Mesenchymal stem cell (in vitro differentiated cells and primary cell): Measurements from ENCODE around the gene BAIAP3.

ENCODE experiments used
- DNase-seq: peaks from one replicate; pipeline ENCODE4 v3.0.0-alpha.2; 2013
- H2AFZ ChIP-seq: one replicate; pipeline ENCODE4 v1.6.1; 2013; ENCODE audit warnings: low read depth, mild to moderate bottlenecking, control low read depth, inconsistent platforms, low read length, moderate library complexity
- H2AK5ac ChIP-seq: 2 replicates; pipeline ENCODE4 v1.6.1; 2013; ENCODE audit warnings: low read length, moderate library complexity, mild to moderate bottlenecking, inconsistent platforms; ENCODE audit not compliant: severe bottlenecking
- H2BK120ac ChIP-seq: one replicate; pipeline ENCODE4 v1.6.1; 2013; ENCODE audit warnings: low read depth, mild to moderate bottlenecking, inconsistent platforms, low read length, moderate library complexity
- H2BK12ac ChIP-seq, 2 experiments: one replicate each; pipeline ENCODE4 v1.6.1; 2013; ENCODE audit warnings: inconsistent platforms in 2 of 2, low read length in 2 of 2, mild to moderate bottlenecking in 2 of 2, moderate library complexity in 2 of 2, control low read depth in 1 of 2
- H2BK15ac ChIP-seq: one replicate; pipeline ENCODE4 v1.6.1; 2013; ENCODE audit warnings: mild to moderate bottlenecking, low read depth, inconsistent platforms; ENCODE audit not compliant: poor library complexity, severe bottlenecking
- H2BK5ac ChIP-seq: 2 replicates; pipeline ENCODE4 v1.6.1; 2013; ENCODE audit warnings: low read depth, mild to moderate bottlenecking, low read length, control low read depth, inconsistent platforms; ENCODE audit not compliant: poor library complexity, severe bottlenecking
- H3K14ac ChIP-seq, 2 experiments: one replicate each; pipeline ENCODE4 v1.6.1; 2013; ENCODE audit warnings: inconsistent platforms in 2 of 2, low read length in 2 of 2, control low read depth in 1 of 2, mild to moderate bottlenecking in 1 of 2, moderate library complexity in 1 of 2
- H3K18ac ChIP-seq, 2 experiments: one replicate each; pipeline ENCODE4 v1.6.1; 2013; ENCODE audit warnings: inconsistent platforms in 2 of 2, low read length in 2 of 2, control low read depth in 1 of 2, low read depth in 1 of 2, mild to moderate bottlenecking in 1 of 2
- H3K23ac ChIP-seq, 2 experiments: one replicate each; pipeline ENCODE4 v1.6.1; 2013; ENCODE audit warnings: inconsistent platforms in 2 of 2, low read length in 2 of 2, mild to moderate bottlenecking in 2 of 2, moderate library complexity in 2 of 2, control low read depth in 1 of 2
- H3K27ac ChIP-seq: 2 replicates; pipeline ENCODE4 v1.5.1; 2013; ENCODE audit warnings: mild to moderate bottlenecking, moderate library complexity, low read length, control low read depth, inconsistent platforms; ENCODE audit not compliant: poor library complexity, severe bottlenecking
- H3K27me3 ChIP-seq, 2 experiments: 2 replicates each; pipeline versions ENCODE4 v1.6.1 to v1.7.0; 2013; ENCODE audit warnings: low read length in 2 of 2, mild to moderate bottlenecking in 2 of 2, moderate library complexity in 2 of 2, control low read depth in 1 of 2, inconsistent platforms in 1 of 2; ENCODE audit not compliant: control insufficient read depth in 1 of 2, insufficient read depth in 1 of 2
- H3K36me3 ChIP-seq, 2 experiments: 2 replicates each; pipeline versions ENCODE4 v1.6.1 to v1.7.0; 2013; ENCODE audit warnings: low read length in 2 of 2, control low read depth in 1 of 2, inconsistent platforms in 1 of 2, low read depth in 1 of 2, mild to moderate bottlenecking in 1 of 2; ENCODE audit not compliant: insufficient read depth in 2 of 2, control insufficient read depth in 1 of 2
- H3K4ac ChIP-seq, 2 experiments: one replicate each; pipeline ENCODE4 v1.6.1; 2013; ENCODE audit warnings: inconsistent platforms in 2 of 2, low read length in 2 of 2, mild to moderate bottlenecking in 2 of 2, moderate library complexity in 2 of 2, control low read depth in 1 of 2, low read depth in 1 of 2
- H3K4me1 ChIP-seq: 2 replicates; pipeline ENCODE4 v1.6.1; 2013; ENCODE audit warnings: low read depth, low read length, control low read depth; ENCODE audit not compliant: control insufficient read depth, insufficient read depth
- H3K4me2 ChIP-seq: 2 replicates; pipeline ENCODE4 v1.6.1; 2013; ENCODE audit warnings: low read length, mild to moderate bottlenecking, inconsistent platforms; ENCODE audit not compliant: poor library complexity, severe bottlenecking
- H3K4me3 ChIP-seq, 2 experiments: 2 replicates each; pipeline versions ENCODE4 v1.5.1 to v1.7.0; 2013; ENCODE audit warnings: low read length in 2 of 2, mild to moderate bottlenecking in 2 of 2, control low read depth in 1 of 2, low read depth in 1 of 2; ENCODE audit not compliant: insufficient read depth in 1 of 2
- H3K79me1 ChIP-seq: replicated peaks from 2 replicates; pipeline ENCODE4 v1.6.1; 2013; ENCODE audit warnings: mild to moderate bottlenecking, control low read depth, low read length, inconsistent platforms; ENCODE audit not compliant: poor library complexity, severe bottlenecking
- H3K9ac ChIP-seq: 2 replicates; pipeline ENCODE4 v1.7.0; 2013; ENCODE audit warnings: mild to moderate bottlenecking, low read length, moderate library complexity
- H3K9me3 ChIP-seq: 2 replicates; pipeline ENCODE4 v1.7.0; 2013; ENCODE audit warnings: mild to moderate bottlenecking, low read length; ENCODE audit not compliant: control insufficient read depth
- H4K8ac ChIP-seq: one replicate; pipeline ENCODE4 v1.6.1; 2013; ENCODE audit warnings: inconsistent platforms, mild to moderate bottlenecking, low read length, moderate library complexity
- H4K91ac ChIP-seq: one replicate; pipeline ENCODE4 v1.6.1; 2013; ENCODE audit warnings: mild to moderate bottlenecking, low read length, inconsistent platforms
- WGBS: methylation state at CpG from one replicate; pipeline ENCODE4 v1.1.7; 2013; ENCODE audit warnings: mixed read lengths; 5-methylcytosine and 5-hydroxymethylcytosine counted together

Gene BAIAP3

GRCh38 chr16:1310832-1311200 lies 22.6 kb upstream of the BAIAP3 start:
- H3K79me1 ChIP-seq: peaks cover 2% of the 10 kb centered on the region
- no peak overlapping the region for H2BK120ac ChIP-seq
- H2AFZ ChIP-seq: no peak overlapping the region
- peak; percentile 23 for DNase-seq
- peak overlapping the region; percentile 63 for H3K27ac ChIP-seq
- WGBS: 3% methylated on average over 14 of the region's 14 CpGs
- H3K4me3 ChIP-seq: peak overlapping the region; percentile 73 to 92
- no peaks in the 10 kb centered on the region for H3K27me3 ChIP-seq
- H2BK12ac ChIP-seq: no peak overlapping the region
- peaks cover 29% of the 10 kb centered on the region for H3K4me1 ChIP-seq
- no peak overlapping the region for H3K18ac ChIP-seq
- no peak overlapping the region for H3K4ac ChIP-seq
- peak overlapping the region; percentile 92 for H3K9ac ChIP-seq
- no peak overlapping the region for H2AK5ac ChIP-seq
- H3K9me3 ChIP-seq: no peaks in the 10 kb centered on the region
- peaks cover 23 to 39% of the 10 kb centered on the region in 2 experiments for H3K36me3 ChIP-seq
- no peak overlapping the region for H4K8ac ChIP-seq
- H3K4me2 ChIP-seq: peak overlapping the region; percentile 96
- no peak overlapping the region for H2BK15ac ChIP-seq
- H3K23ac ChIP-seq: peak overlapping the region in 1 of 2 experiments; percentile 34
- H4K91ac ChIP-seq: no peak overlapping the region
- peak overlapping the region in 1 of 2 experiments; percentile 35 for H3K14ac ChIP-seq
- no peak overlapping the region for H2BK5ac ChIP-seq

- no peak overlapping the region for H4K91ac ChIP-seq
- no peak overlapping the region for H2AFZ ChIP-seq
- no peak overlapping the region for H2BK5ac ChIP-seq
- no peak overlapping the region for H4K8ac ChIP-seq
- peak overlapping the region; percentile 20 for H3K27ac ChIP-seq
- no peaks in the 10 kb centered on the region for H3K9me3 ChIP-seq
- H3K79me1 ChIP-seq: peaks cover 7% of the 10 kb centered on the region
- peaks cover 29% of the 10 kb centered on the region for H3K4me1 ChIP-seq
- no peak overlapping the region for H2AK5ac ChIP-seq
- H3K36me3 ChIP-seq: peaks cover 28 to 44% of the 10 kb centered on the region in 2 experiments
- H3K4me2 ChIP-seq: peak overlapping the region; percentile 96
- H3K18ac ChIP-seq: no peak overlapping the region
- H3K14ac ChIP-seq: peak overlapping the region in 1 of 2 experiments; percentile 19
- peak overlapping the region in 1 of 2 experiments; percentile 29 for H3K23ac ChIP-seq
- H2BK120ac ChIP-seq: no peak overlapping the region
- H3K4ac ChIP-seq: no peak overlapping the region
- WGBS: 49% methylated on average over 13 of the region's 13 CpGs
- DNase-seq: peak; percentile 14
- H3K9ac ChIP-seq: peak overlapping the region; percentile 92
- H2BK15ac ChIP-seq: no peak overlapping the region
- H3K4me3 ChIP-seq: peak overlapping the region; percentile 52 to 92
- no peaks in the 10 kb centered on the region for H3K27me3 ChIP-seq
- H2BK12ac ChIP-seq: no peak overlapping the region
Measured at GRCh38 chr16:1311212-1311737, 22.2 kb upstream of the BAIAP3 start.

- Histone ChIP-seq H2BK120ac (no peak overlapping the region), H2BK5ac (no peak overlapping the region), H4K8ac (no peak overlapping the region), H3K27ac (no peak overlapping the region), H3K36me3 (peaks cover 34 to 50% of the 10 kb centered on the region in 2 experiments), H3K4me1 (peaks cover 29% of the 10 kb centered on the region), H3K4ac (no peak overlapping the region), H3K23ac (no peak overlapping the region), H3K4me2 (peak overlapping the region; percentile 96), H3K4me3 (peak overlapping the region in 1 of 2 experiments; percentile 92), H3K14ac (no peak overlapping the region), H3K18ac (no peak overlapping the region), H3K79me1 (peaks cover 10% of the 10 kb centered on the region), H3K9ac (peak overlapping the region; percentile 92), H2BK12ac (no peak overlapping the region), H3K9me3 (no peaks in the 10 kb centered on the region), H3K27me3 (no peaks in the 10 kb centered on the region), H4K91ac (no peak overlapping the region), H2AFZ (no peak overlapping the region), H2AK5ac (no peak overlapping the region), H2BK15ac (no peak overlapping the region)
- no peak for DNase-seq
- WGBS: 89% methylated on average over 31 of the region's 35 CpGs
Measured at GRCh38 chr16:1311738-1312466, 21.5 kb upstream of the BAIAP3 start.

GRCh38 chr16:1312467-1312816 lies 21.0 kb upstream of the BAIAP3 start:
- Histone ChIP-seq H3K4ac (no peak overlapping the region), H3K4me1 (peaks cover 29% of the 10 kb centered on the region), H3K27me3 (no peaks in the 10 kb centered on the region), H3K4me3 (peak overlapping the region in 1 of 2 experiments; percentile 92), H3K36me3 (peaks cover 40 to 55% of the 10 kb centered on the region in 2 experiments), H3K14ac (no peak overlapping the region), H3K18ac (no peak overlapping the region), H3K4me2 (no peak overlapping the region), H2AK5ac (no peak overlapping the region), H3K23ac (no peak overlapping the region), H2BK5ac (no peak overlapping the region), H2AFZ (no peak overlapping the region), H3K9ac (peak overlapping the region; percentile 92), H2BK12ac (no peak overlapping the region), H3K27ac (no peak overlapping the region), H3K79me1 (peaks cover 10% of the 10 kb centered on the region), H3K9me3 (no peaks in the 10 kb centered on the region), H4K91ac (no peak overlapping the region), H4K8ac (no peak overlapping the region), H2BK120ac (no peak overlapping the region), H2BK15ac (no peak overlapping the region)
- DNase-seq: no peak
- WGBS: 98% methylated on average over 16 of the region's 16 CpGs
